Measurements from ENCODE around the gene ZDHHC20. TPM values are rescaled to one million over a fixed set of nuclear protein-coding genes. Genes with fewer than 3 reads are reported as not detected.

The ZDHHC20 gene
- total RNA-seq, 1 experiment from 2014 or later: 110 TPM

DNA sequence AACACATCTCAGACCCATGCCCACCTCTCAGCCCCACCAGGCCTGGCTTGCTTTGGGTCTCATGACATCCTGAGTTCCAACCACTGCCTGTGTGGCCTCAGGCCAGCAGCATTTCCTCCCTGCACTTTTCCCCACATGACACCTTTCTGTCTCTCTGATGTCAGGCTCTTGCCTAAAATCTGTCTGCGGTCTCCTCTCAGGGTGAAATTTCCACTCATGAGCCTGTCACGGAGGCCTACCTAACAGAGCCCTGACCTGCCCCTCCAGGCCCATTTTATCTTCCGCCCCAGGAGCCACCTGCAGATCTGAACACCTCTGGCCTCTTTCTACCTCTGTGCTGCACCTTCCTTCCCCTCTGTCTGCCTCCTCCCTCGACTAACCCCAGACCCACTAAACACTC, 93.5 kb downstream of the ZDHHC20 start (continued):
- no peak for TF ChIP-seq ZBTB33 (IDR thresholded peaks at IDR 0.05; ENCODE audit: extremely low read depth, insufficient replicate concordance, low read length)
- no peak for TF ChIP-seq SRF (IDR thresholded peaks at IDR 0.05; ENCODE audit: low read depth)
- TF ChIP-seq CBX3 (IDR thresholded peaks at IDR 0.05; ENCODE audit: low read depth): no peak
- no peak for TF ChIP-seq YY1 (IDR thresholded peaks at IDR 0.05; ENCODE audit: extremely low read depth, insufficient replicate concordance, low read depth, low read length)
- no peak for TF ChIP-seq POLR2AphosphoS5 (IDR thresholded peaks at IDR 0.05; ENCODE audit: low read depth, low read length)
- no peak for TF ChIP-seq EZH2 (IDR thresholded peaks at IDR 0.05)
- no peak for TF ChIP-seq TCF7L2 (IDR thresholded peaks at IDR 0.05; ENCODE audit: borderline replicate concordance, extremely low read depth, insufficient read depth, insufficient read length)
- TF ChIP-seq RAD21 (IDR thresholded peaks at IDR 0.05; ENCODE audit: low read depth): no peak

GRCh38 chr13:21364916-21365315, 94.2 kb downstream of the ZDHHC20 start:
- POLR2A ChIA-PET: no interaction called here
- no peak for TF ChIP-seq RAD21 (IDR thresholded peaks at IDR 0.05; ENCODE audit: low read depth)
- no peak for TF ChIP-seq POLR2A (IDR thresholded peaks at IDR 0.05; ENCODE audit: borderline replicate concordance, extremely low read depth, insufficient read depth, insufficient read length)
- no peak overlapping the region for H3K4me3 ChIP-seq (replicated peaks in 1 of 2; ENCODE audit: low read depth in 1 of 2, low read length in 2 of 2)
- RAD21 ChIA-PET (ENCODE audit: low non-redundant PET in 1 of 2, low total read pairs in 2 of 2, uncharacterized antibody in 2 of 2, unreplicated experiment in 2 of 2): no interaction called here
- H3K79me2 ChIP-seq (ENCODE audit: insufficient read depth, low read length): no peaks in the 10 kb centered on the region
- intact Hi-C loops (cut with micrococcal nuclease): no loop called here
- ATAC-seq (no peak), DNase-seq (ENCODE audit: low read depth, low spot score) (no peak)
- no peaks in the 10 kb centered on the region for H3K9me2 ChIP-seq (ENCODE audit: insufficient read depth)
- no peaks in the 10 kb centered on the region for H3K36me3 ChIP-seq (ENCODE audit: control insufficient read depth in 1 of 2, insufficient read depth in 2 of 2, low read length in 2 of 2)
- no TSS peak for BruUV-seq (replicated peaks)
- no peaks in the 10 kb centered on the region for H4K20me1 ChIP-seq (ENCODE audit: insufficient read depth)
- H3K4me2 ChIP-seq (ENCODE audit: low read length): no peak overlapping the region
- CTCF ChIA-PET: no interaction called here
- no peaks in the 10 kb centered on the region for H3K27me3 ChIP-seq (ENCODE audit: insufficient read depth, low read length)
- H3K27ac ChIP-seq (ENCODE audit: low read depth, low read length): no peak overlapping the region
- no peak overlapping the region for H3K9ac ChIP-seq (ENCODE audit: low read length)
- no peaks in the 10 kb centered on the region for H3K4me1 ChIP-seq (ENCODE audit: control insufficient read depth in 1 of 2, insufficient read depth in 2 of 2, low read length in 2 of 2)
- no peak overlapping the region for H2AFZ ChIP-seq (ENCODE audit: low read depth, low read length, poor library complexity, severe bottlenecking)
- H3K9me3 ChIP-seq (ENCODE audit: control insufficient read depth in 1 of 2, insufficient read depth in 1 of 2, low read depth in 1 of 2, low read length in 2 of 2): no peaks in the 10 kb centered on the region; a peak in 2 of 4 replicates
